SK-N-SH (cell line): ENCODE data around the gene ATF6. TPM values are rescaled to one million over a fixed set of nuclear protein-coding genes. Genes with fewer than 3 reads are reported as not detected.

Experiments used
- CTCF ChIA-PET: fragments of 300-600, 350-600 bp; formaldehyde crosslinking; extraction: SDS; loops from one replicate; lab custom pipeline; 2021; lab: Yijun Ruan, JAX
- POLR2A ChIA-PET: fragments of 350-600 bp; sonication (Branson Sonifier 250); formaldehyde crosslinking; extraction: SDS; loops from one replicate; lab custom pipeline; 2020; ENCODE audit warnings: antibody characterized with exemption, inconsistent platforms; lab: Yijun Ruan, JAX
- DNase-seq: peaks from one replicate; pipeline ENCODE4 v3.0.0; 2012
- H2AFZ ChIP-seq: fragments of 200-600 bp; sonication (generic); 2 replicates; pipeline ENCODE4 v1.8.1; 2016; ENCODE audit warnings: antibody characterized with exemption, mild to moderate bottlenecking, low read depth
- H3F3A ChIP-seq: fragments of 200-600 bp; sonication (generic); replicated peaks from 2 replicates; pipeline ENCODE3; 2016; ENCODE audit warnings: antibody characterized with exemption, mild to moderate bottlenecking; ENCODE audit not compliant: insufficient read depth
- H3K27ac ChIP-seq, 2 experiments: fragments of 200-500 bp in 1 of 2; fragments of 200-600 bp in 1 of 2; sonication (Bioruptor generic) in 1 of 2; sonication (generic), shearing (Covaris generic) in 1 of 2; 2 replicates each; pipeline versions ENCODE4 v1.5.1 to v1.6.1; 2014 to 2016; ENCODE audit warnings: low read depth in 2 of 2, inconsistent platforms in 1 of 2, low read length in 1 of 2, mild to moderate bottlenecking in 1 of 2, mixed read lengths in 1 of 2
- H3K27me3 ChIP-seq: fragments of 200-600 bp; sonication (generic), shearing (Covaris generic); 2 replicates; pipeline ENCODE4 v1.6.1; 2016; ENCODE audit warnings: mixed run types; ENCODE audit not compliant: insufficient read depth
- H3K36me3 ChIP-seq, 2 experiments: fragments of 200-500 bp in 1 of 2; fragments of 200-600 bp in 1 of 2; sonication (Bioruptor generic) in 1 of 2; sonication (generic) in 1 of 2; replicated peaks in 1 of 2; 2 replicates each; pipeline versions ENCODE3 to v1.5.1; 2014 to 2016; ENCODE audit warnings: low read length in 1 of 2, mild to moderate bottlenecking in 1 of 2; ENCODE audit not compliant: insufficient read depth in 2 of 2, control insufficient read depth in 1 of 2
- H3K4me1 ChIP-seq, 2 experiments: fragments of 200-500 bp in 1 of 2; fragments of 200-600 bp in 1 of 2; sonication (Bioruptor generic) in 1 of 2; sonication (generic), shearing (Covaris generic) in 1 of 2; 2 replicates each; pipeline versions ENCODE4 v1.5.1 to v1.6.1; 2014 to 2016; ENCODE audit warnings: low read depth in 1 of 2, low read length in 1 of 2, mixed run types in 1 of 2; ENCODE audit not compliant: insufficient read depth in 2 of 2, control insufficient read depth in 1 of 2
- H3K4me2 ChIP-seq: fragments of 200-600 bp; sonication (generic), shearing (Covaris generic); 2 replicates; pipeline ENCODE4 v1.6.1; 2017; ENCODE audit warnings: mixed run types
- H3K4me3 ChIP-seq, 2 experiments: fragments of 200-500 bp in 1 of 2; fragments of 200-600 bp in 1 of 2; sonication (Bioruptor generic) in 1 of 2; sonication (generic), shearing (Covaris generic) in 1 of 2; 2 replicates each; pipeline versions ENCODE4 v1.5.1 to v1.8.1; 2014 to 2016; ENCODE audit warnings: low read depth in 2 of 2, inconsistent platforms in 1 of 2, low read length in 1 of 2, mild to moderate bottlenecking in 1 of 2, mixed read lengths in 1 of 2, moderate library complexity in 1 of 2
- H3K79me2 ChIP-seq: fragments of 200-600 bp; sonication (generic); 2 replicates; pipeline ENCODE4 v1.8.1; 2017; ENCODE audit warnings: mild to moderate bottlenecking; ENCODE audit not compliant: insufficient read depth
- H3K9ac ChIP-seq: fragments of 200-600 bp; sonication (generic); 2 replicates; pipeline ENCODE4 v1.6.1; 2017; ENCODE audit warnings: mixed run types
- H3K9me2 ChIP-seq: fragments of 200-600 bp; sonication (generic); 2 replicates; pipeline ENCODE4 v1.6.1; 2017; ENCODE audit warnings: mixed run types
- H3K9me3 ChIP-seq: fragments of 200-600 bp; sonication (generic); 2 replicates; pipeline ENCODE4 v1.6.1; 2017; ENCODE audit warnings: mixed run types, mild to moderate bottlenecking, moderate library complexity
- H4K20me1 ChIP-seq: fragments of 200-600 bp; sonication (generic); 2 replicates; pipeline ENCODE4 v1.6.1; 2017; ENCODE audit warnings: mild to moderate bottlenecking, mixed run types; ENCODE audit not compliant: insufficient read depth
- ELF1 ChIP-seq: IDR thresholded peaks from 2 replicates; pipeline ENCODE4 v1.4.0; 2012
- EP300 ChIP-seq, 2 experiments: IDR thresholded peaks; 2 replicates each; pipeline versions ENCODE4 v1.4.0 to v1.6.1; 2012; ENCODE audit warnings: borderline replicate concordance in 1 of 2, low read depth in 1 of 2, low read length in 1 of 2
- EZH2phosphoT487 ChIP-seq: fragments of 200-600 bp; sonication (generic); IDR thresholded peaks from 2 replicates; pipeline ENCODE4 v1.6.1; 2017; ENCODE audit warnings: low read depth, mixed run types, mild to moderate bottlenecking, antibody characterized with exemption, moderate library complexity, borderline replicate concordance
- FOSL2 ChIP-seq: IDR thresholded peaks from 2 replicates; pipeline ENCODE4 v1.4.0; 2012; ENCODE audit warnings: low read depth, mild to moderate bottlenecking, moderate library complexity, borderline replicate concordance
- FOXJ3 ChIP-seq: sonication (generic); formaldehyde crosslinking; IDR thresholded peaks from 2 replicates; pipeline ENCODE4 v1.5.1; 2020; ENCODE audit warnings: mild to moderate bottlenecking, missing genetic modification reagents
- GABPA ChIP-seq: IDR thresholded peaks from 2 replicates; pipeline ENCODE4 v1.4.0; 2012; ENCODE audit warnings: low read depth, mild to moderate bottlenecking
- GATA2 ChIP-seq: sonication (generic); formaldehyde crosslinking; IDR thresholded peaks from 2 replicates; pipeline ENCODE4 v1.5.0; 2020; ENCODE audit warnings: mild to moderate bottlenecking, missing genetic modification reagents
- JUND ChIP-seq: IDR thresholded peaks from 2 replicates; pipeline ENCODE4 v1.4.0; 2012
- NRF1 ChIP-seq: IDR thresholded peaks from 2 replicates; pipeline ENCODE4 v1.6.1; 2012; ENCODE audit warnings: low read depth, mild to moderate bottlenecking, low read length
- POLR2AphosphoS5 ChIP-seq: IDR thresholded peaks from 2 replicates; pipeline ENCODE4 v1.6.1; 2012; ENCODE audit warnings: low read depth, low read length
- RXRA ChIP-seq: IDR thresholded peaks from 2 replicates; pipeline ENCODE4 v1.4.0; 2012; ENCODE audit warnings: low read depth, mild to moderate bottlenecking, borderline replicate concordance
- SMC3 ChIP-seq: IDR thresholded peaks from 2 replicates; pipeline ENCODE4 v1.6.1; 2012; ENCODE audit warnings: low read depth, low read length, improper control_type of control experiment
- TCF12 ChIP-seq: IDR thresholded peaks from 2 replicates; pipeline ENCODE4 v1.4.0; 2012
- TEAD4 ChIP-seq: IDR thresholded peaks from 2 replicates; pipeline ENCODE4 v1.4.0; 2012; ENCODE audit warnings: mild to moderate bottlenecking, borderline replicate concordance; ENCODE audit not compliant: insufficient read depth
- YY1 ChIP-seq: IDR thresholded peaks from 2 replicates; pipeline ENCODE4 v1.4.0; 2012; ENCODE audit warnings: low read depth, mild to moderate bottlenecking
- WGBS: methylation state at CpG from one replicate; pipeline ENCODE4 v1.1.6; 2017; ENCODE audit warnings: low lambda C conversion rate; 5-methylcytosine and 5-hydroxymethylcytosine counted together
- polyA plus RNA-seq, 3 experiments: library from polyadenylated mRNA; depleted of rRNA; stranded (reverse); fragments of >200 nt; gene quantifications; 2 replicates each; pipeline ENCODE4 v1.2.3, GENCODE V29; 2012
- TF ChIP-seq, protein P1 (sequence below): IDR thresholded peaks from 2 replicates; pipeline ENCODE4 v1.4.0; 2012; ENCODE audit warnings: low read depth, borderline replicate concordance
- TF ChIP-seq, protein P2 (sequence below): fragments of 150-350 bp; IDR thresholded peaks from 2 replicates; pipeline ENCODE4 v1.6.1; 2016; ENCODE audit warnings: mild to moderate bottlenecking, low read depth, low read length
- TF ChIP-seq, protein P3 (sequence below): IDR thresholded peaks from 2 replicates; pipeline ENCODE4 v1.6.1; 2012; ENCODE audit warnings: mild to moderate bottlenecking, low read depth, low read length, moderate library complexity
- TF ChIP-seq, protein P4 (sequence below): IDR thresholded peaks from 2 replicates; pipeline ENCODE4 v1.4.0; 2012; ENCODE audit warnings: low read depth, borderline replicate concordance
- TF ChIP-seq, protein P5 (sequence below): fragments of 200-600 bp; sonication (generic); IDR thresholded peaks from 2 replicates; pipeline ENCODE4 v1.6.1; 2017; ENCODE audit warnings: antibody characterized with exemption, mild to moderate bottlenecking, moderate library complexity
- TF ChIP-seq, protein P6 (sequence below): fragments of 150-350 bp; IDR thresholded peaks from 2 replicates; pipeline ENCODE4 v1.6.1; 2017; ENCODE audit warnings: antibody characterized with exemption, low read length, low read depth, borderline replicate concordance

Gene ATF6
- polyA plus RNA-seq, 1 of the 3 experiments (the other 2 are of a cell fraction): 8.8 TPM

DNA sequence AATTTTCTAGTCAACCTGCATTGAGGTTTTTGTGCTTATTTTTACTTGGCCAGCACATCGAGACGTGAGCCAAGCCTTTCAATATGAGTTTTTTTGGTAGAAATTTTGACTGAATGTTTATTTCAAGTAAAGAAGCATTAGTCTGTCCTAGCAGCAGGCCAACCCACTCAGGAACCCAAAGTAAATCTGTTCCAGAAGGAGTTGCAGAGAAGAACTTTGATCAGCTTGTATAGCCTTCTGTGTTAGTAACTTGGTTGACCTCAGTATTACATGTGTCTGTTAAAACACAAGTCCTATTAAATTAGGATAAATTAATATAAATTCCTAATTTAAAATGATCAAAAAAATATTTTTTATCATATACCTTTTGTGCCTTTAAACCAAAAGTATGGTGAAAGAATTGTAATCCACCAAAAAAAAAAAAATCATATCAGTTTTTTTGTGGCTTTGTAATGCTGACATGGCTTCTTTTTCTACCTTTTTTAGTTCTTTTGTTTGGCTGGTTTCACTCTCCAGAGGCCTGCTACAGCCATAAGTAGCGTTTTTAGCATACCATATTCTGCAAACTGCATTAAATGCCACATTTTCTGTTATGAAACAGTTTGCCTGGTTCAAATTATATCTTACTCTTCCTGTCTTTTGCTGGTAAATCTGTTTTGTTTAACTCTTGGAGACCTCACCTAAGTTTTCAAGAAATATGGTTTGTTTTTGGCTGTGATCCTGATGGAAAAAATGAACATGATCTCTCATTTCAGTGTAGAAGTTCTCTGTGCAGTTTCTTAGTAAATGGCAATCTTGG is 39.5 kb downstream of the ATF6 start:
- WGBS: 74% methylated on average over 3 of the region's 3 CpGs
- TF ChIP-seq NRF1: no peak
- no peak for TF ChIP-seq GATA2 (CRISPR knock-in tag)
- TF ChIP-seq YY1: no peak
- TF ChIP-seq, protein P1, sequence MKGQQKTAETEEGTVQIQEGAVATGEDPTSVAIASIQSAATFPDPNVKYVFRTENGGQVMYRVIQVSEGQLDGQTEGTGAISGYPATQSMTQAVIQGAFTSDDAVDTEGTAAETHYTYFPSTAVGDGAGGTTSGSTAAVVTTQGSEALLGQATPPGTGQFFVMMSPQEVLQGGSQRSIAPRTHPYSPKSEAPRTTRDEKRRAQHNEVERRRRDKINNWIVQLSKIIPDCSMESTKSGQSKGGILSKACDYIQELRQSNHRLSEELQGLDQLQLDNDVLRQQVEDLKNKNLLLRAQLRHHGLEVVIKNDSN: no peak
- TF ChIP-seq, protein P2, sequence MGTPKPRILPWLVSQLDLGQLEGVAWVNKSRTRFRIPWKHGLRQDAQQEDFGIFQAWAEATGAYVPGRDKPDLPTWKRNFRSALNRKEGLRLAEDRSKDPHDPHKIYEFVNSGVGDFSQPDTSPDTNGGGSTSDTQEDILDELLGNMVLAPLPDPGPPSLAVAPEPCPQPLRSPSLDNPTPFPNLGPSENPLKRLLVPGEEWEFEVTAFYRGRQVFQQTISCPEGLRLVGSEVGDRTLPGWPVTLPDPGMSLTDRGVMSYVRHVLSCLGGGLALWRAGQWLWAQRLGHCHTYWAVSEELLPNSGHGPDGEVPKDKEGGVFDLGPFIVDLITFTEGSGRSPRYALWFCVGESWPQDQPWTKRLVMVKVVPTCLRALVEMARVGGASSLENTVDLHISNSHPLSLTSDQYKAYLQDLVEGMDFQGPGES: no peak
- peak; percentile 83 for TF ChIP-seq TCF12
- no peak for TF ChIP-seq SMC3
- TF ChIP-seq, protein P3, sequence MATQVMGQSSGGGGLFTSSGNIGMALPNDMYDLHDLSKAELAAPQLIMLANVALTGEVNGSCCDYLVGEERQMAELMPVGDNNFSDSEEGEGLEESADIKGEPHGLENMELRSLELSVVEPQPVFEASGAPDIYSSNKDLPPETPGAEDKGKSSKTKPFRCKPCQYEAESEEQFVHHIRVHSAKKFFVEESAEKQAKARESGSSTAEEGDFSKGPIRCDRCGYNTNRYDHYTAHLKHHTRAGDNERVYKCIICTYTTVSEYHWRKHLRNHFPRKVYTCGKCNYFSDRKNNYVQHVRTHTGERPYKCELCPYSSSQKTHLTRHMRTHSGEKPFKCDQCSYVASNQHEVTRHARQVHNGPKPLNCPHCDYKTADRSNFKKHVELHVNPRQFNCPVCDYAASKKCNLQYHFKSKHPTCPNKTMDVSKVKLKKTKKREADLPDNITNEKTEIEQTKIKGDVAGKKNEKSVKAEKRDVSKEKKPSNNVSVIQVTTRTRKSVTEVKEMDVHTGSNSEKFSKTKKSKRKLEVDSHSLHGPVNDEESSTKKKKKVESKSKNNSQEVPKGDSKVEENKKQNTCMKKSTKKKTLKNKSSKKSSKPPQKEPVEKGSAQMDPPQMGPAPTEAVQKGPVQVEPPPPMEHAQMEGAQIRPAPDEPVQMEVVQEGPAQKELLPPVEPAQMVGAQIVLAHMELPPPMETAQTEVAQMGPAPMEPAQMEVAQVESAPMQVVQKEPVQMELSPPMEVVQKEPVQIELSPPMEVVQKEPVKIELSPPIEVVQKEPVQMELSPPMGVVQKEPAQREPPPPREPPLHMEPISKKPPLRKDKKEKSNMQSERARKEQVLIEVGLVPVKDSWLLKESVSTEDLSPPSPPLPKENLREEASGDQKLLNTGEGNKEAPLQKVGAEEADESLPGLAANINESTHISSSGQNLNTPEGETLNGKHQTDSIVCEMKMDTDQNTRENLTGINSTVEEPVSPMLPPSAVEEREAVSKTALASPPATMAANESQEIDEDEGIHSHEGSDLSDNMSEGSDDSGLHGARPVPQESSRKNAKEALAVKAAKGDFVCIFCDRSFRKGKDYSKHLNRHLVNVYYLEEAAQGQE: no peak
- TF ChIP-seq EZH2phosphoT487: no peak
- TF ChIP-seq, protein P4, sequence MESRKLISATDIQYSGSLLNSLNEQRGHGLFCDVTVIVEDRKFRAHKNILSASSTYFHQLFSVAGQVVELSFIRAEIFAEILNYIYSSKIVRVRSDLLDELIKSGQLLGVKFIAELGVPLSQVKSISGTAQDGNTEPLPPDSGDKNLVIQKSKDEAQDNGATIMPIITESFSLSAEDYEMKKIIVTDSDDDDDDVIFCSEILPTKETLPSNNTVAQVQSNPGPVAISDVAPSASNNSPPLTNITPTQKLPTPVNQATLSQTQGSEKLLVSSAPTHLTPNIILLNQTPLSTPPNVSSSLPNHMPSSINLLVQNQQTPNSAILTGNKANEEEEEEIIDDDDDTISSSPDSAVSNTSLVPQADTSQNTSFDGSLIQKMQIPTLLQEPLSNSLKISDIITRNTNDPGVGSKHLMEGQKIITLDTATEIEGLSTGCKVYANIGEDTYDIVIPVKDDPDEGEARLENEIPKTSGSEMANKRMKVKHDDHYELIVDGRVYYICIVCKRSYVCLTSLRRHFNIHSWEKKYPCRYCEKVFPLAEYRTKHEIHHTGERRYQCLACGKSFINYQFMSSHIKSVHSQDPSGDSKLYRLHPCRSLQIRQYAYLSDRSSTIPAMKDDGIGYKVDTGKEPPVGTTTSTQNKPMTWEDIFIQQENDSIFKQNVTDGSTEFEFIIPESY: no peak
- no peak for TF ChIP-seq GABPA
- TF ChIP-seq, protein P5, sequence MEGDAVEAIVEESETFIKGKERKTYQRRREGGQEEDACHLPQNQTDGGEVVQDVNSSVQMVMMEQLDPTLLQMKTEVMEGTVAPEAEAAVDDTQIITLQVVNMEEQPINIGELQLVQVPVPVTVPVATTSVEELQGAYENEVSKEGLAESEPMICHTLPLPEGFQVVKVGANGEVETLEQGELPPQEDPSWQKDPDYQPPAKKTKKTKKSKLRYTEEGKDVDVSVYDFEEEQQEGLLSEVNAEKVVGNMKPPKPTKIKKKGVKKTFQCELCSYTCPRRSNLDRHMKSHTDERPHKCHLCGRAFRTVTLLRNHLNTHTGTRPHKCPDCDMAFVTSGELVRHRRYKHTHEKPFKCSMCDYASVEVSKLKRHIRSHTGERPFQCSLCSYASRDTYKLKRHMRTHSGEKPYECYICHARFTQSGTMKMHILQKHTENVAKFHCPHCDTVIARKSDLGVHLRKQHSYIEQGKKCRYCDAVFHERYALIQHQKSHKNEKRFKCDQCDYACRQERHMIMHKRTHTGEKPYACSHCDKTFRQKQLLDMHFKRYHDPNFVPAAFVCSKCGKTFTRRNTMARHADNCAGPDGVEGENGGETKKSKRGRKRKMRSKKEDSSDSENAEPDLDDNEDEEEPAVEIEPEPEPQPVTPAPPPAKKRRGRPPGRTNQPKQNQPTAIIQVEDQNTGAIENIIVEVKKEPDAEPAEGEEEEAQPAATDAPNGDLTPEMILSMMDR: no peak
- no peak for TF ChIP-seq FOSL2
- no peak for TF ChIP-seq ELF1
- 0 out of 2 replicates have a peak, but pooled peaks have one; percentile 6 for TF ChIP-seq JUND
- TF ChIP-seq, protein P6, sequence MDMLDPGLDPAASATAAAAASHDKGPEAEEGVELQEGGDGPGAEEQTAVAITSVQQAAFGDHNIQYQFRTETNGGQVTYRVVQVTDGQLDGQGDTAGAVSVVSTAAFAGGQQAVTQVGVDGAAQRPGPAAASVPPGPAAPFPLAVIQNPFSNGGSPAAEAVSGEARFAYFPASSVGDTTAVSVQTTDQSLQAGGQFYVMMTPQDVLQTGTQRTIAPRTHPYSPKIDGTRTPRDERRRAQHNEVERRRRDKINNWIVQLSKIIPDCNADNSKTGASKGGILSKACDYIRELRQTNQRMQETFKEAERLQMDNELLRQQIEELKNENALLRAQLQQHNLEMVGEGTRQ: no peak
- TF ChIP-seq FOXJ3: no peak
- peak; percentile 15 to 41; a peak in 2 of 4 replicates for TF ChIP-seq EP300 (IDR thresholded peaks at IDR 0.05; ENCODE audit: borderline replicate concordance in 1 of 2, low read depth in 1 of 2, low read length in 1 of 2)
- peak; percentile 51; the same call in 1 of the 2 replicates for TF ChIP-seq POLR2AphosphoS5
- TF ChIP-seq RXRA: no peak
- no peak for TF ChIP-seq TEAD4

More for the DNA sequence above, 39.5 kb downstream of the ATF6 start:
- ChIA-PET POLR2A (no interaction called here), CTCF (no interaction called here)
- Histone ChIP-seq H3K27ac (peak overlapping the region; percentile 16 to 91; a peak in 3 of 4 replicates), H3K4me2 (no peak overlapping the region), H3K36me3 (peaks cover 21 to 37% of the 10 kb centered on the region in 2 experiments), H4K20me1 (no peaks in the 10 kb centered on the region), H3K4me1 (peaks cover 0 to 6% of the 10 kb centered on the region in 2 experiments; a peak in 2 of 4 replicates), H3K27me3 (no peaks in the 10 kb centered on the region), H3K79me2 (peaks cover 3% of the 10 kb centered on the region; the same call in 1 of the 2 replicates), H3K9me3 (no peaks in the 10 kb centered on the region), H3K9me2 (no peaks in the 10 kb centered on the region), H3K9ac (no peak overlapping the region), H3F3A (peaks cover 6% of the 10 kb centered on the region), H3K4me3 (no peak overlapping the region), H2AFZ (peak overlapping the region; percentile 1; the same call in 1 of the 2 replicates)
- DNase-seq: no peak
